Upper lobe of left lung (tissue), 4 donors: Measurements from ENCODE around the gene GRID1.

Experiments
- EP300 ChIP-seq, 4 donors: sonication (generic); formaldehyde crosslinking; IDR thresholded peaks; one replicate each; pipeline ENCODE4 v1.5.1; 2017; ENCODE audit warnings: antibody characterized with exemption in 4 of 4, control low read depth in 2 of 4
- TF ChIP-seq, protein P1 (sequence below), 6 experiments: fragments of 450-650 bp in 4 of 6; fragments of 200-600 bp in 2 of 6; sonication (generic) in 2 of 6; IDR thresholded peaks; one replicate each; pipeline ENCODE4 v1.5.1; 2016 to 2019; ENCODE audit warnings: antibody characterized with exemption in 6 of 6

DNA sequence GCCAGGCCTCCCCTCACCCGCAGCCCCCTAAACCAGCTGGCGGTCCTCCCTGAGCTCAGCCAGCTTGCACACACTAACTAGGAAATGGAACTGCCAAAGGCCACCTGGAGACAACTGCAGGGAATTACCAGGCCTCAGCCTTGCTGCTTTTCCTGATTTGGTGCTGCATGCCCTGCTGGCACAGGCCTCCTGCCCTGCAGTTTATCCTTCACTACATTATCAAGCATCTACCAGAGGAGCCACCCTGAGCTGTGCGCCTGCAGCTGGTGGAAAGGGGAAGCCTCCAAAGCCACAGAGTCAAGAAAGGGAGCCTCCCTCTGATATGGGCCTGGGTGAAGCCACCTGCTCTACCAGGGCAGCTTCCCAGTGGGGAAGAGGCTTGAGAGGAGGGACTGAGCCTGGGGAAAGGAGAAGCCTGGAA, 139.8 kb downstream of the GRID1 start:
- TF ChIP-seq EP300 (IDR thresholded peaks at IDR 0.05) = no peak
- TF ChIP-seq, protein P1, sequence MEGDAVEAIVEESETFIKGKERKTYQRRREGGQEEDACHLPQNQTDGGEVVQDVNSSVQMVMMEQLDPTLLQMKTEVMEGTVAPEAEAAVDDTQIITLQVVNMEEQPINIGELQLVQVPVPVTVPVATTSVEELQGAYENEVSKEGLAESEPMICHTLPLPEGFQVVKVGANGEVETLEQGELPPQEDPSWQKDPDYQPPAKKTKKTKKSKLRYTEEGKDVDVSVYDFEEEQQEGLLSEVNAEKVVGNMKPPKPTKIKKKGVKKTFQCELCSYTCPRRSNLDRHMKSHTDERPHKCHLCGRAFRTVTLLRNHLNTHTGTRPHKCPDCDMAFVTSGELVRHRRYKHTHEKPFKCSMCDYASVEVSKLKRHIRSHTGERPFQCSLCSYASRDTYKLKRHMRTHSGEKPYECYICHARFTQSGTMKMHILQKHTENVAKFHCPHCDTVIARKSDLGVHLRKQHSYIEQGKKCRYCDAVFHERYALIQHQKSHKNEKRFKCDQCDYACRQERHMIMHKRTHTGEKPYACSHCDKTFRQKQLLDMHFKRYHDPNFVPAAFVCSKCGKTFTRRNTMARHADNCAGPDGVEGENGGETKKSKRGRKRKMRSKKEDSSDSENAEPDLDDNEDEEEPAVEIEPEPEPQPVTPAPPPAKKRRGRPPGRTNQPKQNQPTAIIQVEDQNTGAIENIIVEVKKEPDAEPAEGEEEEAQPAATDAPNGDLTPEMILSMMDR (IDR thresholded peaks at IDR 0.05) = no peak
